SK-N-MC (cell line): Measurements from ENCODE around the gene CLEC2A.

Experiments used
- EZH2 ChIP-seq: fragments of 200-600 bp; sonication (generic); IDR thresholded peaks from one replicate; pipeline ENCODE4 v1.6.1; 2017; ENCODE audit warnings: antibody characterized with exemption
- POLR2AphosphoS5 ChIP-seq: IDR thresholded peaks from 2 replicates; pipeline ENCODE4 v1.6.1; 2012; ENCODE audit warnings: mild to moderate bottlenecking, low read depth, low read length, borderline replicate concordance

GRCh38 chr12:9951026-9951675 is 19.0 kb upstream of the CLEC2A start:
- no peak for TF ChIP-seq POLR2AphosphoS5
- no peak for TF ChIP-seq EZH2
